WTC11 (cell line): ENCODE results near the gene IDH3B.
"Not testable (repeated sequence)": the region's sequence is repeated elsewhere in the genome, so short reads cannot be mapped to it uniquely, and the experiment has no call there.

Source experiments
- ARID4B ChIP-seq: sonication (generic); formaldehyde crosslinking; IDR thresholded peaks from 2 replicates; pipeline ENCODE4 v1.8.0; 2023; ENCODE audit warnings: missing genetic modification reagents, mild to moderate bottlenecking, borderline replicate concordance
- ATF3 ChIP-seq: sonication (generic); formaldehyde crosslinking; conservative IDR thresholded peaks from 2 replicates; pipeline ENCODE4 v1.8.1; 2022; ENCODE audit warnings: mild to moderate bottlenecking, missing genetic modification reagents
- CTCF ChIP-seq: fragments of 200-600 bp; IDR thresholded peaks from 2 replicates; pipeline ENCODE4 v1.8.0; 2022; ENCODE audit warnings: antibody characterized with exemption
- ELF4 ChIP-seq: sonication (generic); formaldehyde crosslinking; IDR thresholded peaks from 2 replicates; pipeline ENCODE4 v1.8.1; 2022; ENCODE audit warnings: low read depth, mild to moderate bottlenecking, moderate library complexity, missing genetic modification reagents
- MAX ChIP-seq: sonication (generic); formaldehyde crosslinking; IDR thresholded peaks from 2 replicates; pipeline ENCODE4 v1.8.0; 2022; ENCODE audit warnings: mild to moderate bottlenecking, missing genetic modification reagents
- NR2C2 ChIP-seq: sonication (generic); formaldehyde crosslinking; IDR thresholded peaks from 2 replicates; pipeline ENCODE4 v1.8.0; 2022; ENCODE audit warnings: mild to moderate bottlenecking, missing genetic modification reagents

- TF ChIP-seq NR2C2 (CRISPR knock-in tag); MAX; CTCF; ATF3 (CRISPR knock-in tag); ELF4; ARID4B (CRISPR knock-in tag): not testable (repeated sequence)
These were observed 18.0 kb upstream of the IDH3B start for GRCh38 chr20:2682040-2682439.
